ENCODE measurements around the gene UBE3A. TPM values are rescaled to one million over a fixed set of nuclear protein-coding genes. Genes with fewer than 3 reads are reported as not detected.
A peak's percentile ranks its signal among the peaks of the same experiment; 100 is the strongest.

UBE3A gene
- total RNA-seq, 1 donor from 2014 or later: 152 TPM

DNA sequence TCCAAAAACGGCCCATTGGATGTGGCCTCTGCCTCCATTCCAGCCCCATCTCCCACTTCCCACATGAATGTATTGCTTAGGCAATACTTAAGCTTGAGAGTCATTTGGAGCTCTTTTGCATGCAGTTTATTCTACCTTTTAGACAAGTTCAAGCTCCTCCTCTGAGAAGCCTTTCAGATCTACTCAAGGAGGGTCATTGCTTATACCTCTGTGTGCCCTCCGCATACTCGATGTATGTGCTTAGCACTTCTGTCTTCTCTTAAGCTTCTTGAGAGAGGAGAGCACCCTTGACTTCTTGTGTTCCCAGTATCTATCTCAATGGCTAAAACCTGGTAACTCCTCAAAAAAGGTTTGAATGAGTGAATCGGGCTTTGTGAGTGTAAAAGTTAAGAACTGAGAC, 6.6 kb upstream of the UBE3A start:
- Mint-ChIP-seq H3K27me3 (ENCODE audit: unreplicated experiment) (no peaks in the 10 kb centered on the region), H3K27ac (ENCODE audit: unreplicated experiment) (no peak overlapping the region), H3K9me3 (ENCODE audit: unreplicated experiment) (no peaks in the 10 kb centered on the region), H3K4me1 (ENCODE audit: low read depth, unreplicated experiment) (no peaks in the 10 kb centered on the region), H3K4me3 (ENCODE audit: unreplicated experiment) (no peak overlapping the region), H3K36me3 (ENCODE audit: unreplicated experiment) (no peaks in the 10 kb centered on the region)
- no peak for DNase-seq
- TF ChIP-seq, protein P1, sequence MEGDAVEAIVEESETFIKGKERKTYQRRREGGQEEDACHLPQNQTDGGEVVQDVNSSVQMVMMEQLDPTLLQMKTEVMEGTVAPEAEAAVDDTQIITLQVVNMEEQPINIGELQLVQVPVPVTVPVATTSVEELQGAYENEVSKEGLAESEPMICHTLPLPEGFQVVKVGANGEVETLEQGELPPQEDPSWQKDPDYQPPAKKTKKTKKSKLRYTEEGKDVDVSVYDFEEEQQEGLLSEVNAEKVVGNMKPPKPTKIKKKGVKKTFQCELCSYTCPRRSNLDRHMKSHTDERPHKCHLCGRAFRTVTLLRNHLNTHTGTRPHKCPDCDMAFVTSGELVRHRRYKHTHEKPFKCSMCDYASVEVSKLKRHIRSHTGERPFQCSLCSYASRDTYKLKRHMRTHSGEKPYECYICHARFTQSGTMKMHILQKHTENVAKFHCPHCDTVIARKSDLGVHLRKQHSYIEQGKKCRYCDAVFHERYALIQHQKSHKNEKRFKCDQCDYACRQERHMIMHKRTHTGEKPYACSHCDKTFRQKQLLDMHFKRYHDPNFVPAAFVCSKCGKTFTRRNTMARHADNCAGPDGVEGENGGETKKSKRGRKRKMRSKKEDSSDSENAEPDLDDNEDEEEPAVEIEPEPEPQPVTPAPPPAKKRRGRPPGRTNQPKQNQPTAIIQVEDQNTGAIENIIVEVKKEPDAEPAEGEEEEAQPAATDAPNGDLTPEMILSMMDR (IDR thresholded peaks at IDR 0.05; ENCODE audit: partially characterized antibody, unreplicated experiment): no peak

DNA sequence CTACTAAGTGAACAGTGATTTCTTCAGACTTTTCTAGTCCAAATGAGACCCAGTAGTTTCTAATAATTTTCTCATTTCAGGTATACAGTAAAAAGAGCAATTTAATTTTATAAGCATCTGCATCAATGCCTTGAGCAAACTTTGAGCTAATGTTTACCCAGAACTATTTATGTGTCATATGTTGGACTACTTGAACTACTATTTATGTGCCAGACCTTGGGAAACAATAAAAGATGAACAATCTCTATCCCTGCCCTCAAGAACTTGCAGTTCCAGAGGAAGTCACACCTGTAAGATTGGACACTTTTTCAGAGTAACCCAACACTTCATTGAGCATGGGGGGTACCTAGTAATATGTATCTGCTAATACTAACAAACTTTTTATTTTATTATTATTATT, 2.3 kb upstream of the UBE3A start:
- no peak overlapping the region for H3K4me3 Mint-ChIP-seq (ENCODE audit: unreplicated experiment)
- no peak for DNase-seq
- TF ChIP-seq, protein P1 (IDR thresholded peaks at IDR 0.05; ENCODE audit: partially characterized antibody, unreplicated experiment): no peak
- peaks cover 7% of the 10 kb centered on the region for H3K9me3 Mint-ChIP-seq (ENCODE audit: unreplicated experiment)
- no peaks in the 10 kb centered on the region for H3K36me3 Mint-ChIP-seq (ENCODE audit: unreplicated experiment)
- no peaks in the 10 kb centered on the region for H3K27me3 Mint-ChIP-seq (ENCODE audit: unreplicated experiment)
- peaks cover 7% of the 10 kb centered on the region for H3K4me1 Mint-ChIP-seq (ENCODE audit: low read depth, unreplicated experiment)
- no peak overlapping the region for H3K27ac Mint-ChIP-seq (ENCODE audit: unreplicated experiment)

DNA sequence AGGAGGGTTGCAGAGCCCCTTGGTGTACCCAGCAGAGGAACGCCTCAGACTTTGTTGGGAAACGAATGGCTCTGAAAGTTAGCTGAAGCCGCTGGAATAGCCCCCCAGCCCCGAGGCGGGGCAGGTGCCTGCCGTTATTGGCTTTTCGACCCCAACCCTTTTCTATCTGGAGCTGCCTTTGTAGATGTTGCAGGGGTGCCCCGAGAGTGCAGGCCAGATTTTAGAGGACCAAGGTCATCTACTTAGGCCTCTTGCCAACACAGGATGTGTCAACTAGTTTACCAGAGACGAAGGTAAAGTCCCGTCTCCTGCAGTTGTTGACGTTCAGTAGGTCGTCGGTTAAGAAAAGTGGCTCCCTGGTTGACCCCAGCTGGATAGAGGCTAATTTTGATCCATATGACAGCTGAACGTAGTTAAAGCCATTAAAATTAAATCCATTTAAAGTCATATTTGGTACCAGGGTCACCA, 579 bp upstream of the UBE3A start:
- Mint-ChIP-seq H3K36me3 (ENCODE audit: unreplicated experiment) (no peaks in the 10 kb centered on the region), H3K9me3 (ENCODE audit: unreplicated experiment) (peaks cover 7% of the 10 kb centered on the region), H3K27ac (ENCODE audit: unreplicated experiment) (peak overlapping the region; percentile 92), H3K4me3 (ENCODE audit: unreplicated experiment) (peak overlapping the region; percentile 91), H3K4me1 (ENCODE audit: low read depth, unreplicated experiment) (peaks cover 12% of the 10 kb centered on the region), H3K27me3 (ENCODE audit: unreplicated experiment) (no peaks in the 10 kb centered on the region)
- TF ChIP-seq, protein P1 (IDR thresholded peaks at IDR 0.05; ENCODE audit: partially characterized antibody, unreplicated experiment): no peak
- no peak for DNase-seq

DNA sequence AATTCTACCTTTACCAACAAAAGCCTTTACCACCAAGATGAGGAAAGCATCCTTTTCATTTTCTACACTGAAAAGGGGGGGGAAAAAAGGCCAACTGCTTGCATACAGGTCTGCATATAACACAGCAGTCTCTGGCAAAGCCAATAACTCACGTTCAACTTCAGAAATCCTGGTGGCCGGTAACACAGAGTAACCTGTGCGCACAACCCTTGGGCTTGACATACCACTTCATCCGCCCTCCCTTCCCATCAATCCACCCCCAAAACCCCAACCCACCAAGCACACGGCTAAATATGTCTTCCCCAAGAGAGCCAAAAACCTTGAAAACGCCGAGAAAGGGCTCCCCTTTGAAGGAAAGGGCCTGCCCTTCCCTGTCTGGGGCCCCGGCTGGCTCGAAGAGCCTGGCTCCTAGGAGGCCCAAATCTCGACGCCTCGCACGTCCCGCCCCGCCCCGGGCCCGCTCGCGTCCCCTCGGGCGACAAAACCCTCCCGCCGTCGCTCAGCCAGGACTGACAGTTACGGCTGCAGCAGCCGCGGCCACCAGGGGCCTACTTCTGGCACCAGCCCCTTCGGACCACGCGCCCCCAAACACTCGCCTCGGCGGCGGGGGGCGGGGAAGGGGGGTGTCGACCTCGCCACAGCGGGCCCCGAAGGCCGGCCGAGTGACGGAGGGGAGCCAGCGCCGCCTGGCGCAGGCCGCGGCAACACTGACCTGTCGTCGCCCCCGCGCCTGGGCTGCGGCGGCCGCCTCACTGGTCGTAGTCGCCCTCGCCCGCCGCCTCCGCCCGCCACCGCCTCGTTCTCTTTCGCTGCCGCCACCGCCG, 835 bp downstream of the UBE3A start:
- Mint-ChIP-seq H3K27ac (ENCODE audit: unreplicated experiment) (peak overlapping the region; percentile 94), H3K4me3 (ENCODE audit: unreplicated experiment) (peak overlapping the region; percentile 96), H3K27me3 (ENCODE audit: unreplicated experiment) (no peaks in the 10 kb centered on the region), H3K9me3 (ENCODE audit: unreplicated experiment) (peaks cover 7% of the 10 kb centered on the region), H3K36me3 (ENCODE audit: unreplicated experiment) (no peaks in the 10 kb centered on the region), H3K4me1 (ENCODE audit: low read depth, unreplicated experiment) (peaks cover 12% of the 10 kb centered on the region)
- TF ChIP-seq, protein P1 (IDR thresholded peaks at IDR 0.05; ENCODE audit: partially characterized antibody, unreplicated experiment): peak; percentile 68
- DNase-seq: peak; percentile 85

DNA sequence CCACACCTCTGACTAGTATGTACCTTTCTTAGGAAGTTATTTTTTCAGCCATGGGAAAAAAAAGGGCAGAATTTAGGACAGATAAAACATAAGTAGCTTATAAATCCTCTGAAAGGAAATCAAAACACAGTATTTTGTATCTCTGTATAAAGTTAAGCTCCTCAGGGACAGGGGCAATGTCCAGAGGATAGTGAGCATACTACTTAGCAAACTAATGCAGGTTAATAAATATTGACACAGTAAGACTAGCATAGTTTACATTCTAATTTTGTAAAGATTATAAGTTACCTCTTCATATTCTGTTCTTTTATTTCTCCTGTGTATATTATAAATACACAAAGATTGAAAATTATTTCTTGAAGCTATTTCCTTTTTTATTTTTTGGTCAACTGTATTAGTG, 2.1 kb downstream of the UBE3A start:
- H3K36me3 Mint-ChIP-seq (ENCODE audit: unreplicated experiment): no peaks in the 10 kb centered on the region
- peaks cover 7% of the 10 kb centered on the region for H3K9me3 Mint-ChIP-seq (ENCODE audit: unreplicated experiment)

More for the DNA sequence above, 2.1 kb downstream of the UBE3A start:
- H3K4me1 Mint-ChIP-seq (ENCODE audit: low read depth, unreplicated experiment): peaks cover 15% of the 10 kb centered on the region
- peak overlapping the region; percentile 96 for H3K4me3 Mint-ChIP-seq (ENCODE audit: unreplicated experiment)
- H3K27ac Mint-ChIP-seq (ENCODE audit: unreplicated experiment): no peak overlapping the region
- no peak for DNase-seq
- H3K27me3 Mint-ChIP-seq (ENCODE audit: unreplicated experiment): no peaks in the 10 kb centered on the region
- TF ChIP-seq, protein P1 (IDR thresholded peaks at IDR 0.05; ENCODE audit: partially characterized antibody, unreplicated experiment): no peak

Data from glutamatergic neuron (in vitro differentiated cells).